Neural progenitor cell (in vitro differentiated cells): ENCODE results near the gene CD99L2. TPM values are rescaled to one million over a fixed set of nuclear protein-coding genes. Genes with fewer than 3 reads are reported as not detected.

Experiments used
- DNase-seq: peaks from one replicate; pipeline ENCODE4 v3.0.0-alpha.2; 2016; ENCODE audit warnings: low spot score
- H2AFZ ChIP-seq: fragments of 200-600 bp; sonication (generic); replicated peaks from 2 replicates; pipeline ENCODE4 v1.6.1; 2016; ENCODE audit warnings: antibody characterized with exemption
- H3F3A ChIP-seq: fragments of 200-600 bp; sonication (generic); 2 replicates; pipeline ENCODE4 v1.6.1; 2016; ENCODE audit warnings: antibody characterized with exemption, low read depth
- H3K27ac ChIP-seq: fragments of 200-600 bp; sonication (generic); 2 replicates; pipeline ENCODE4 v1.5.1; 2016; ENCODE audit warnings: mild to moderate bottlenecking
- H3K27me3 ChIP-seq: fragments of 200-600 bp; sonication (generic); 2 replicates; pipeline ENCODE4 v1.6.1; 2016; ENCODE audit warnings: mild to moderate bottlenecking, moderate library complexity
- H3K36me3 ChIP-seq: fragments of 200-600 bp; sonication (generic); 2 replicates; pipeline ENCODE4 v1.5.1; 2016
- H3K4me1 ChIP-seq: fragments of 200-600 bp; sonication (generic); 2 replicates; pipeline ENCODE4 v1.6.1; 2016; ENCODE audit warnings: mixed run types
- H3K4me2 ChIP-seq: fragments of 200-600 bp; sonication (generic); 2 replicates; pipeline ENCODE4 v1.6.1; 2016
- H3K4me3 ChIP-seq: fragments of 200-600 bp; sonication (generic); 2 replicates; pipeline ENCODE4 v1.5.1; 2016
- H3K79me2 ChIP-seq: fragments of 200-600 bp; sonication (generic); 2 replicates; pipeline ENCODE4 v1.6.1; 2016; ENCODE audit warnings: low read depth
- H3K9ac ChIP-seq: fragments of 200-600 bp; sonication (generic); 2 replicates; pipeline ENCODE4 v1.6.1; 2016
- H3K9me3 ChIP-seq: fragments of 200-600 bp; sonication (generic); 2 replicates; pipeline ENCODE4 v1.5.1; 2016; ENCODE audit warnings: low read depth
- H4K20me1 ChIP-seq: fragments of 200-600 bp; sonication (generic); 2 replicates; pipeline ENCODE4 v1.6.1; 2016; ENCODE audit warnings: low read depth
- H3K27ac Mint-ChIP-seq: 3 replicates; pipeline ENCODE4 v1.8.0; 2021; ENCODE audit warnings: mixed read lengths
- H3K27me3 Mint-ChIP-seq: 2 replicates; pipeline ENCODE4 v1.8.0; 2022; ENCODE audit warnings: low read depth, mild to moderate bottlenecking, inconsistent platforms, moderate library complexity, mixed read lengths; ENCODE audit not compliant: insufficient read depth
- H3K36me3 Mint-ChIP-seq: 3 replicates; pipeline ENCODE4 v1.8.0; 2021; ENCODE audit warnings: mixed read lengths
- H3K4me1 Mint-ChIP-seq: 3 replicates; pipeline ENCODE4 v1.8.0; 2021; ENCODE audit warnings: mixed read lengths
- H3K4me3 Mint-ChIP-seq: 3 replicates; pipeline ENCODE4 v1.8.0; 2021; ENCODE audit warnings: mild to moderate bottlenecking, moderate library complexity, mixed read lengths
- H3K9me3 Mint-ChIP-seq: 3 replicates; pipeline ENCODE4 v1.8.0; 2020; ENCODE audit warnings: mixed read lengths
- EZH2 ChIP-seq: fragments of 200-600 bp; sonication (generic); IDR thresholded peaks from 2 replicates; pipeline ENCODE4 v1.6.1; 2017; ENCODE audit warnings: antibody characterized with exemption, mild to moderate bottlenecking, moderate library complexity
- EZH2phosphoT487 ChIP-seq: fragments of 200-600 bp; sonication (generic); IDR thresholded peaks from 2 replicates; pipeline ENCODE4 v1.6.1; 2017; ENCODE audit warnings: antibody characterized with exemption
- total RNA-seq: library from RNA; depleted of rRNA; stranded (reverse); fragments of >200 nt; gene quantifications from 2 replicates; pipeline ENCODE4 v1.2.3, GENCODE V29; 2015; ENCODE audit warnings: low replicate concordance
- TF ChIP-seq, protein P1 (sequence below): fragments of 200-600 bp; sonication (generic); IDR thresholded peaks from 2 replicates; pipeline ENCODE4 v1.5.1; 2017; ENCODE audit warnings: antibody characterized with exemption, mild to moderate bottlenecking

The CD99L2 gene
- total RNA-seq, 1 donor from 2014 or later: 24.7 TPM

DNA sequence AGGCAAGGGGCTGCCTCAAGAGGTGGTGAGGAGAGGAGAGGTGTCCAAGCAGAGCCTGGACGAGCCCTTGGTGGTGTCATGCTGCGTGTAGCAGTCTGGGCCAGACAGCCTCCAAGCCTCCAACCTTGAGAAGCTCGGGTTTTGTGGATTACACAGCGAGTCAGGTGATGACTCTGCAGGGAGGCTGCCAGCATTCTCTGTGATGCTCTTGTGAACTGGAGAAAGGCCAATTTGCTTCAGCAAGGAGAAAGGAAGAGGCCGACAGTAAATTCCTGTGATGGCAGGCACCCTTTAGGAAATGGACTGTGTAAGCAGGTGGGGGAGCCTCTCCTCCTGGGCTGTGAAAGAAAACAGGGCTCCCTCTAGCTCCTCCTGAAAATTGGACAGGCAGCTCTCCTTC is 36.0 kb upstream of the CD99L2 start:
- peaks cover 20% of the 10 kb centered on the region for H3K9me3 Mint-ChIP-seq
- H3K4me1 ChIP-seq: peaks cover 8% of the 10 kb centered on the region
- peak overlapping the region; percentile 20 for H3K27ac Mint-ChIP-seq
- no peak for TF ChIP-seq EZH2
- TF ChIP-seq EZH2phosphoT487: no peak
- TF ChIP-seq, protein P1, sequence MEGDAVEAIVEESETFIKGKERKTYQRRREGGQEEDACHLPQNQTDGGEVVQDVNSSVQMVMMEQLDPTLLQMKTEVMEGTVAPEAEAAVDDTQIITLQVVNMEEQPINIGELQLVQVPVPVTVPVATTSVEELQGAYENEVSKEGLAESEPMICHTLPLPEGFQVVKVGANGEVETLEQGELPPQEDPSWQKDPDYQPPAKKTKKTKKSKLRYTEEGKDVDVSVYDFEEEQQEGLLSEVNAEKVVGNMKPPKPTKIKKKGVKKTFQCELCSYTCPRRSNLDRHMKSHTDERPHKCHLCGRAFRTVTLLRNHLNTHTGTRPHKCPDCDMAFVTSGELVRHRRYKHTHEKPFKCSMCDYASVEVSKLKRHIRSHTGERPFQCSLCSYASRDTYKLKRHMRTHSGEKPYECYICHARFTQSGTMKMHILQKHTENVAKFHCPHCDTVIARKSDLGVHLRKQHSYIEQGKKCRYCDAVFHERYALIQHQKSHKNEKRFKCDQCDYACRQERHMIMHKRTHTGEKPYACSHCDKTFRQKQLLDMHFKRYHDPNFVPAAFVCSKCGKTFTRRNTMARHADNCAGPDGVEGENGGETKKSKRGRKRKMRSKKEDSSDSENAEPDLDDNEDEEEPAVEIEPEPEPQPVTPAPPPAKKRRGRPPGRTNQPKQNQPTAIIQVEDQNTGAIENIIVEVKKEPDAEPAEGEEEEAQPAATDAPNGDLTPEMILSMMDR: no peak
- H3F3A ChIP-seq: peaks cover 8% of the 10 kb centered on the region
- H3K4me3 ChIP-seq: no peak overlapping the region
- H3K4me1 Mint-ChIP-seq: peaks cover 8% of the 10 kb centered on the region
- H3K36me3 Mint-ChIP-seq: no peaks in the 10 kb centered on the region
- peak overlapping the region; percentile 54 for H2AFZ ChIP-seq
- H3K27ac ChIP-seq: no peak overlapping the region
- DNase-seq: peak; percentile 28
- no peaks in the 10 kb centered on the region for H4K20me1 ChIP-seq
- peak overlapping the region; percentile 52 for H3K4me2 ChIP-seq
- no peak overlapping the region for H3K9ac ChIP-seq
- no peaks in the 10 kb centered on the region for H3K79me2 ChIP-seq
- H3K36me3 ChIP-seq: no peaks in the 10 kb centered on the region
- H3K27me3 Mint-ChIP-seq: peaks cover 3% of the 10 kb centered on the region
- H3K27me3 ChIP-seq: peaks cover 4% of the 10 kb centered on the region
- H3K4me3 Mint-ChIP-seq: no peak overlapping the region
- no peaks in the 10 kb centered on the region for H3K9me3 ChIP-seq

- Histone ChIP-seq H3K4me1 (peaks cover 8% of the 10 kb centered on the region), H3K36me3 (no peaks in the 10 kb centered on the region), H4K20me1 (no peaks in the 10 kb centered on the region), H3K79me2 (no peaks in the 10 kb centered on the region), H3K4me3 (no peak overlapping the region), H3K4me2 (peak overlapping the region; percentile 52), H3K27me3 (peaks cover 4% of the 10 kb centered on the region), H2AFZ (no peak overlapping the region), H3K9me3 (no peaks in the 10 kb centered on the region), H3K27ac (no peak overlapping the region), H3K9ac (no peak overlapping the region), H3F3A (peaks cover 8% of the 10 kb centered on the region)
- H3K27me3 Mint-ChIP-seq: peaks cover 3% of the 10 kb centered on the region
- no peak overlapping the region for H3K4me3 Mint-ChIP-seq
- TF ChIP-seq, protein P1: no peak
- TF ChIP-seq EZH2 (no peak), EZH2phosphoT487 (no peak)
- H3K9me3 Mint-ChIP-seq: peaks cover 20% of the 10 kb centered on the region
- no peaks in the 10 kb centered on the region for H3K36me3 Mint-ChIP-seq
- H3K27ac Mint-ChIP-seq: peak overlapping the region; percentile 20
- peaks cover 8% of the 10 kb centered on the region for H3K4me1 Mint-ChIP-seq
- peak; percentile 23 for DNase-seq
These were observed 35.5 kb upstream of the CD99L2 start for GRCh38 chrX:150933945-150934350.

DNA sequence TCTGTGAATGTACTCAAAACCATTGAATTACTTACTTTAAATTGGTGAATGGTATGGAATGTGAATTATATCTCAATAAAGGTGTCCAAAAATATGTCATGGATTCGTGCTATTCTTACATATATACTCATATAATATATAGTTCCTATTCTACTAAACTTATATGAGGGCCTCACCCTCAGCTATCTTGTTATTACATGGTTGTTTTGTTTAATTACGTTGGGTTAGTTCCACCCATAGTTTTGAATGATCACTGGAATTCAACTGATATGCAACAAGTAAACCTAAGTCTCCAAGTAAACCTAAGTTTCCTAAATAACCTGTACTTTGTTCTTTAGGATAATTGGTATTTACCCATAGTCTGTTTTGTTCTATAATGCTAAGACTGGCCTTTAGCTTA is 30.6 kb upstream of the CD99L2 start:
- no peak overlapping the region for H3K9ac ChIP-seq
- no peaks in the 10 kb centered on the region for H4K20me1 ChIP-seq
- H3K9me3 ChIP-seq: no peaks in the 10 kb centered on the region
- no peak overlapping the region for H2AFZ ChIP-seq
- no peaks in the 10 kb centered on the region for H3K36me3 Mint-ChIP-seq
- peaks cover 3% of the 10 kb centered on the region for H3K27me3 Mint-ChIP-seq
- H3K4me3 Mint-ChIP-seq: no peak overlapping the region
- peaks cover 15% of the 10 kb centered on the region for H3K9me3 Mint-ChIP-seq
- H3K4me1 ChIP-seq: peaks cover 2% of the 10 kb centered on the region
- H3K27ac ChIP-seq: no peak overlapping the region
- no peak for DNase-seq
- H3K4me1 Mint-ChIP-seq: peaks cover 3% of the 10 kb centered on the region
- H3K27ac Mint-ChIP-seq: no peak overlapping the region
- no peak overlapping the region for H3K4me3 ChIP-seq
- peaks cover 2% of the 10 kb centered on the region for H3F3A ChIP-seq
- no peaks in the 10 kb centered on the region for H3K27me3 ChIP-seq
- H3K36me3 ChIP-seq: no peaks in the 10 kb centered on the region
- TF ChIP-seq, protein P1: no peak
- TF ChIP-seq EZH2: no peak
- no peak for TF ChIP-seq EZH2phosphoT487
- H3K79me2 ChIP-seq: no peaks in the 10 kb centered on the region
- H3K4me2 ChIP-seq: no peak overlapping the region
